ENCODE results near the gene PCA3. TPM values are rescaled to one million over a fixed set of nuclear protein-coding genes. Genes with fewer than 3 reads are reported as not detected.

PCA3 gene
- total RNA-seq, 2 experiments from 2014 or later, result not detected

DNA sequence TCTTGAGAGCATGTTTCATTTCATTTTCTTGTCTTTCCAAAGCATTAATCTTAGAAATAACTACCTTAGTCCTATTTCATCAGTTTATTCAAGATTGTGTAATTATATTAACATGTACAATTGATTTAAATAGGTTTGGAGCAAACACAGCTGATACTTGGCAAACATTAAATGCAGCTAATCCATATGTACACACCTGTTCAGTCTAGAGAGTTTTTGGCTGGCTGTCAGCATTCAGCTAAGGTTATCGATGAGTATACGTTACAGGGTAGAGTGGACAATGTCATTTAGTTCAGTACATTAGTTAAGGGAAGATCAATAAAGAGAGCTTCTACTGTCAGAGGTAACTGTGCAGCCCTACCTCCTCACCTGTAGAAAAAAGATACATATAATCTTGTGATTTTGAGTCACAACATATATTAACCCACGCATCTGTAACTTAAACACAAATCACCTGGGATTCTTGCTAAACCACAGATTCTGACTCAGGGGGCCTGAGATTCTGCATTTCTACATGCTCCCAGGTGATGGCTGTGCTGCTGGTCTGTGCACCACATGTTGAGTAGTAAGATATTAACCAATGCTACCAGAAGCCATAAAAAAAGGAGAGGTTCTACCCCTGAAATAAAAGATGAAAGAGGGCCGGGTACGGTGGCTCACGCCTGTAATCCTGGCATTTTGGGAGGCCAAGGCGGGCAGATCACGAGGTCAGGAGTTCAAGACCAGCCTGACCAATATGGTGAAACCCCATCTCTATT is 34.1 kb upstream of the PCA3 start:
- Mint-ChIP-seq H3K27ac (no peak overlapping the region), H3K27me3 (peaks cover 33% of the 10 kb centered on the region), H3K4me1 (ENCODE audit: low read depth) (no peaks in the 10 kb centered on the region), H3K4me3 (no peak overlapping the region), H3K36me3 (ENCODE audit: low read depth) (no peaks in the 10 kb centered on the region), H3K9me3 (no peaks in the 10 kb centered on the region)
- no peaks in the 10 kb centered on the region for H3K9me3 ChIP-seq (ENCODE audit: control insufficient read depth in 1 of 2, insufficient read depth in 1 of 2, low read length in 2 of 2)
- peaks cover 3 to 4% of the 10 kb centered on the region in 2 experiments for H3K27me3 ChIP-seq (ENCODE audit: control insufficient read depth in 1 of 2, insufficient read depth in 2 of 2, low read length in 2 of 2)
- DNase-seq (no peak), ATAC-seq (ENCODE audit: poor library complexity) (no peak)
- intact Hi-C loops (cut with DNase I, micrococcal nuclease), result no loop called here
- TF ChIP-seq, protein P1, sequence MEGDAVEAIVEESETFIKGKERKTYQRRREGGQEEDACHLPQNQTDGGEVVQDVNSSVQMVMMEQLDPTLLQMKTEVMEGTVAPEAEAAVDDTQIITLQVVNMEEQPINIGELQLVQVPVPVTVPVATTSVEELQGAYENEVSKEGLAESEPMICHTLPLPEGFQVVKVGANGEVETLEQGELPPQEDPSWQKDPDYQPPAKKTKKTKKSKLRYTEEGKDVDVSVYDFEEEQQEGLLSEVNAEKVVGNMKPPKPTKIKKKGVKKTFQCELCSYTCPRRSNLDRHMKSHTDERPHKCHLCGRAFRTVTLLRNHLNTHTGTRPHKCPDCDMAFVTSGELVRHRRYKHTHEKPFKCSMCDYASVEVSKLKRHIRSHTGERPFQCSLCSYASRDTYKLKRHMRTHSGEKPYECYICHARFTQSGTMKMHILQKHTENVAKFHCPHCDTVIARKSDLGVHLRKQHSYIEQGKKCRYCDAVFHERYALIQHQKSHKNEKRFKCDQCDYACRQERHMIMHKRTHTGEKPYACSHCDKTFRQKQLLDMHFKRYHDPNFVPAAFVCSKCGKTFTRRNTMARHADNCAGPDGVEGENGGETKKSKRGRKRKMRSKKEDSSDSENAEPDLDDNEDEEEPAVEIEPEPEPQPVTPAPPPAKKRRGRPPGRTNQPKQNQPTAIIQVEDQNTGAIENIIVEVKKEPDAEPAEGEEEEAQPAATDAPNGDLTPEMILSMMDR (IDR thresholded peaks at IDR 0.05), result no peak
- CTCF ChIA-PET, result no interaction called here
- POLR2A ChIA-PET, result no interaction called here
- H3K4me3 ChIP-seq (ENCODE audit: low read length), result no peak overlapping the region
- H3K27ac ChIP-seq (ENCODE audit: low read depth in 1 of 2, low read length in 2 of 2), result no peak overlapping the region
- H3K36me3 ChIP-seq (ENCODE audit: insufficient read depth, low read length), result no peaks in the 10 kb centered on the region
- no peaks in the 10 kb centered on the region for H3K4me1 ChIP-seq (ENCODE audit: insufficient read depth, low read length)

DNA sequence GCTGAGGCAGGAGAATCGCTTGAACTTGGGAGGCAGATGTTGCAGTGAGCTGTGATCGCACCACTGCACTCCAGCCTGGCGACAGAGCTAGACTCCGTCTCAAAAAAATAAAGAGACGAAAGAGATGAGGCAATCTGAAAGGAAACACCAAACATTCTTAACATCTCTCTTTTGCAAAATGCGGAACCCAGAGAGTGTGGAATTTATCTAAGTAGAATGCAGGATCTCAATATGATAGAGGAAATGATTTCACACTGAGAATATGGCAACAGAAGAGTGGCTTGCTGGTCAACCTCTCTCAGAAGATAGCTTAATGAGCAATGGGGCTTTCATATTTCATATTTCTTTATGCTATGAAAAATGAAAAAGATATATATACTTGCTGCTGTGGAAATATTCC is 33.4 kb upstream of the PCA3 start:
- TF ChIP-seq, protein P1 (IDR thresholded peaks at IDR 0.05), result no peak
- H3K4me3 Mint-ChIP-seq, result no peak overlapping the region

DNA sequence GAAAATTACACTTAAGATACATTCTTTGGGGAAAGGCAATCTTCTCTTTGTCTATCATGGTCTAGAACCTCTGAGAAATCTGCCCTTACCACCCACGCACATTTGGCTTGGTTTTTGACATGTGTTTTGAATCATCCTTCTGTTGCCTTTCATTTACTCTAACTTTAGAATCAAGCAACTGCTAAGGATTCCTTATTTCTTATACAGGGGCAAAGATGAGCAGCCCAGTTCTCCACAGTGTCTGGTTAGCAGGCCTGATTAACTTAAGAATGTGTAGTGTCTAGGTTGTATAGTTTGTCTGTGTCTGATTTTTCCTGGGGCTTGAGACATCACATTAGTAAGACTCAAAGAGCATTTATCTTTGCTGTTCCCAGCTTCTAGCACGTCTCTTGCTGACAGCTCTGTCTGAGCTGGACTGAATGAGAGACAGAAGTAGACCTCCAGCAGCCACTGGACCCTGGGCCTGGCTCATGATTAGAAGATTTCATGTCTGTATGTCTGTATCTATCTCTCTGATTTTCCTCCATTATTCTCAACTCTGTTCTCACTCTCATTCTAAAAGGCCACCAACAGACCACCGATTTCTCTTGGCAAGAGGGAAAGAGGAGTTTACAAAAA is 31.8 kb upstream of the PCA3 start:
- CTCF ChIA-PET, result no interaction called here
- Histone ChIP-seq H3K36me3 (ENCODE audit: insufficient read depth, low read length) (no peaks in the 10 kb centered on the region), H3K4me1 (ENCODE audit: insufficient read depth, low read length) (no peaks in the 10 kb centered on the region), H3K4me3 (ENCODE audit: low read length) (no peak overlapping the region), H3K9me3 (ENCODE audit: control insufficient read depth in 1 of 2, insufficient read depth in 1 of 2, low read length in 2 of 2) (no peaks in the 10 kb centered on the region), H3K27me3 (ENCODE audit: control insufficient read depth in 1 of 2, insufficient read depth in 2 of 2, low read length in 2 of 2) (peaks cover 3 to 4% of the 10 kb centered on the region in 2 experiments), H3K27ac (ENCODE audit: low read depth in 1 of 2, low read length in 2 of 2) (no peak overlapping the region)
- ATAC-seq (ENCODE audit: poor library complexity) (no peak), DNase-seq (no peak)
- intact Hi-C loops (cut with DNase I, micrococcal nuclease), result no loop called here
- no peak overlapping the region for H3K27ac Mint-ChIP-seq
- H3K36me3 Mint-ChIP-seq (ENCODE audit: low read depth), result no peaks in the 10 kb centered on the region
- POLR2A ChIA-PET, result no interaction called here
- H3K4me3 Mint-ChIP-seq, result no peak overlapping the region
- TF ChIP-seq, protein P1 (IDR thresholded peaks at IDR 0.05), result no peak
- H3K27me3 Mint-ChIP-seq, result peaks cover 22% of the 10 kb centered on the region
- H3K9me3 Mint-ChIP-seq, result no peaks in the 10 kb centered on the region
- H3K4me1 Mint-ChIP-seq (ENCODE audit: low read depth), result no peaks in the 10 kb centered on the region

More for the DNA sequence above, 33.4 kb upstream of the PCA3 start:
- no peaks in the 10 kb centered on the region for H3K9me3 ChIP-seq (ENCODE audit: control insufficient read depth in 1 of 2, insufficient read depth in 1 of 2, low read length in 2 of 2)
- intact Hi-C loops (cut with DNase I, micrococcal nuclease), result no loop called here
- H3K9me3 Mint-ChIP-seq, result no peaks in the 10 kb centered on the region
- peaks cover 3 to 4% of the 10 kb centered on the region in 2 experiments for H3K27me3 ChIP-seq (ENCODE audit: control insufficient read depth in 1 of 2, insufficient read depth in 2 of 2, low read length in 2 of 2)
- POLR2A ChIA-PET, result no interaction called here
- H3K36me3 ChIP-seq (ENCODE audit: insufficient read depth, low read length), result no peaks in the 10 kb centered on the region
- no peak for ATAC-seq (ENCODE audit: poor library complexity)
- no peaks in the 10 kb centered on the region for H3K4me1 Mint-ChIP-seq (ENCODE audit: low read depth)
- CTCF ChIA-PET, result no interaction called here
- H3K27me3 Mint-ChIP-seq, result peaks cover 27% of the 10 kb centered on the region
- DNase-seq, result no peak
- no peak overlapping the region for H3K27ac ChIP-seq (ENCODE audit: low read depth in 1 of 2, low read length in 2 of 2)
- H3K4me1 ChIP-seq (ENCODE audit: insufficient read depth, low read length), result no peaks in the 10 kb centered on the region
- no peak overlapping the region for H3K27ac Mint-ChIP-seq
- H3K36me3 Mint-ChIP-seq (ENCODE audit: low read depth), result no peaks in the 10 kb centered on the region
- no peak overlapping the region for H3K4me3 ChIP-seq (ENCODE audit: low read length)
